ENCODE data around the gene ENTPD1.

ENTPD1 gene

DNA sequence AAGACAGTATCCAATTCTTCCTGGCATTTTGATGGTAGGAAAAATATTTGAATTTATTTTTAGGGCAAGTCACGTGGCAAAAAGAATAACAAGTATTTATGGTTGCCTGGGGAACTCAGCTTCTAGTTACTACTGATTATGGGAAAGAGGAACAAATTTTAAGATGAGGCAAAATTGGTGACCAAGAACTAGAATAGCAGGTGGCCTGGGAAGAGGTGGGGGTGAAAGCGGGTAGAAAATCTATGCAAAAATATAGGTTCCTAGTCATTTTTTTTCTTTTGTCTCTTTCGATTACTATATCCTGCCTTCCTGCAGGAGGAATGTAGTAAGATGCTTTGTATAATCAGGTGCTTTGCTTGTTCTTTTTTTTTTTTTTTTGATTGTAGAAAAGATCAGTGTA lies 27.8 kb downstream of the ENTPD1 start:
- TF ChIP-seq, protein P1, sequence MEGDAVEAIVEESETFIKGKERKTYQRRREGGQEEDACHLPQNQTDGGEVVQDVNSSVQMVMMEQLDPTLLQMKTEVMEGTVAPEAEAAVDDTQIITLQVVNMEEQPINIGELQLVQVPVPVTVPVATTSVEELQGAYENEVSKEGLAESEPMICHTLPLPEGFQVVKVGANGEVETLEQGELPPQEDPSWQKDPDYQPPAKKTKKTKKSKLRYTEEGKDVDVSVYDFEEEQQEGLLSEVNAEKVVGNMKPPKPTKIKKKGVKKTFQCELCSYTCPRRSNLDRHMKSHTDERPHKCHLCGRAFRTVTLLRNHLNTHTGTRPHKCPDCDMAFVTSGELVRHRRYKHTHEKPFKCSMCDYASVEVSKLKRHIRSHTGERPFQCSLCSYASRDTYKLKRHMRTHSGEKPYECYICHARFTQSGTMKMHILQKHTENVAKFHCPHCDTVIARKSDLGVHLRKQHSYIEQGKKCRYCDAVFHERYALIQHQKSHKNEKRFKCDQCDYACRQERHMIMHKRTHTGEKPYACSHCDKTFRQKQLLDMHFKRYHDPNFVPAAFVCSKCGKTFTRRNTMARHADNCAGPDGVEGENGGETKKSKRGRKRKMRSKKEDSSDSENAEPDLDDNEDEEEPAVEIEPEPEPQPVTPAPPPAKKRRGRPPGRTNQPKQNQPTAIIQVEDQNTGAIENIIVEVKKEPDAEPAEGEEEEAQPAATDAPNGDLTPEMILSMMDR (IDR thresholded peaks at IDR 0.05; ENCODE audit: borderline replicate concordance, control extremely low read depth, extremely low read depth, insufficient read depth, missing control alignments), result no peak
- DNase-seq (ENCODE audit: low spot score), result peak; percentile 25
- in situ Hi-C loops (cut with MboI; ENCODE audit: low sequenced_read_pairs, unreplicated experiment), result no loop called here

DNA sequence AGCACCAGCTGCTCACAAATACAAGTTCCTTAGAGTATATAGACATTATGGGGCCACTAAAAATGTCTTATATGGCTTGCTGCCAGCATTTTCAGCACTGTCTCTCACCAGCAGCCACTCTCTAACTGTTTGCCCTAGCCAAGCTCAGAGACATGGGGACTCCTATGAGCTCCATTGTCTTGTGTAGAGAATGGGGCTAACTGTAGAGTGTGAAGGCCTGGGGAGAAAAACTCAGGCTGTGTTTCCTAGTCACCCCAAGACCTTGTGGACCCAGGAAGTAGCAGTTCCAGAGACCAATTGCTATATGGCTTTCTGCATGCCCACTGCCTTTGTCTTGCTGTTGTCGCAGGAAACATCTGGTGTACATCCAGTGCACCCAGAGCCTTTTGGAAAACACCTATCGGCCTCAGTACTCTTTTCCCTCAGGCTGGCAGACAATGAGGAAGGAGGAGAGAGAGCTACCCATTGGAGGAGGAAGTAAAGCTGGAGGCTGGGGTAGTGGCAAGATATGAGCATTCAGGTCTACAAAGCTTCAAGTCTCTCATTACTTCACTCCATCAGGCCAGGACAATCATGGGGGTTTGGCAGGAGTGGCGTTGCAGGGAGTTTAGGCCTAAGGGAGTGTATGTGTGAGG lies 28.4 kb downstream of the ENTPD1 start:
- TF ChIP-seq, protein P1 (IDR thresholded peaks at IDR 0.05; ENCODE audit: borderline replicate concordance, control extremely low read depth, extremely low read depth, insufficient read depth, missing control alignments), result no peak
- DNase-seq (ENCODE audit: low spot score), result no peak
- in situ Hi-C loops (cut with MboI; ENCODE audit: low sequenced_read_pairs, unreplicated experiment), result no loop called here

DNA sequence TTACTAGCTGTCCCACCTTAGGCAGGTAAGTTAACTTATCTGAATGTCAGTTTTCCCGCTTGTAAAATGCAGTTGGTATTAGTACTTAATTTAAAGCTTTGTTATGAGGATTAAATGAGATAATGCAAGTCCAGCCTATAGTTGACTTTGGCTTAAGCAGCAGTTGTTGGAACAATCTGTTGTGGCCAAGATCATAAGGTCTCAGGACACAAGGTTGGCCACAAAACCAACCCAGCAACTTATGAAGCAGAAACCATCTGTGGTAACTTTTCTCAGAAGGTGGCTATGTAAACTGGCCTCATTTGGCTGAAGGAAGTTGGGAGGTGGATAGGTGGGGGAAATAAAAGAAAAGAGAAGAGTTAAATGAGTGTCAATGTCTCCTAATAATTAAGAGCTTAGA lies 29.4 kb downstream of the ENTPD1 start:
- DNase-seq (ENCODE audit: low spot score), result no peak
- in situ Hi-C loops (cut with MboI; ENCODE audit: low sequenced_read_pairs, unreplicated experiment), result no loop called here

DNA sequence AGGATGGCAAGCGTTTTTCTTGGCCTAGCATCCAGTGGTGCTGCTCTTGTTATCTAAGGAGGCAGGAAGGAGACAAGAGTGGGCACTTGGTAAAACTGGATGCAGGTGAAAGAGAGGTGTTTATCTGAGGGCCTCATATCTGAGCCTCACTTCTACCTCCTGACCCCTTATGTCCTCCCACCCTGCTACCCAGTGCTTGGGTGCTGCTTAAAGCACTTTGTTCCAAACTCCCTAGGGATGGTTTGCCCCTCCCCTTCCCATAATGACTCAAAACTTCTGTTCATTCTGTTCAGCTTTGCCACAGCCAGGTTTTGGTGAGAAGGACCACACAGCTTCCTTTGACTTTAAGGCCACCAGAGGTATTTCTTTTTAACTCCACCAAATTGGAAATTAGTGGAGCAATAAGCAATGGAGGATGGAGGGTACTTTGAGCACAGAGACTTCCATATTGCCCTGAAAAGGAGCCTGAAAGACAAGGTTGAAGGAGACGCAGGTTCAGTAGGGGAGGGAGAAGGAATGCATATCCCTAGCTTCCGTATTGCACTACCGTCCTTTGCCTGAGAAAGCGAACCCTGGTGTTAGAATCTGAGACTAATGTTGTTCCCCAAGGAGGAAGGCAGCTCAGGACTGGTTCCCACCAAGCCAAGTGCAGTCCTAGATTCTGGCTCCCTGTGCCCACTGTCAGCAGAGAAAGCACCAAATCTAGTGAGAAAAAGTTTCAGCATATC lies 30.1 kb downstream of the ENTPD1 start:
- in situ Hi-C loops (cut with MboI; ENCODE audit: low sequenced_read_pairs, unreplicated experiment), result no loop called here
- DNase-seq (ENCODE audit: low spot score), result no peak
- TF ChIP-seq, protein P1 (IDR thresholded peaks at IDR 0.05; ENCODE audit: borderline replicate concordance, control extremely low read depth, extremely low read depth, insufficient read depth, missing control alignments), result no peak

More for the DNA sequence above, 29.4 kb downstream of the ENTPD1 start:
- TF ChIP-seq, protein P1 (IDR thresholded peaks at IDR 0.05; ENCODE audit: borderline replicate concordance, control extremely low read depth, extremely low read depth, insufficient read depth, missing control alignments), result no peak

DNA sequence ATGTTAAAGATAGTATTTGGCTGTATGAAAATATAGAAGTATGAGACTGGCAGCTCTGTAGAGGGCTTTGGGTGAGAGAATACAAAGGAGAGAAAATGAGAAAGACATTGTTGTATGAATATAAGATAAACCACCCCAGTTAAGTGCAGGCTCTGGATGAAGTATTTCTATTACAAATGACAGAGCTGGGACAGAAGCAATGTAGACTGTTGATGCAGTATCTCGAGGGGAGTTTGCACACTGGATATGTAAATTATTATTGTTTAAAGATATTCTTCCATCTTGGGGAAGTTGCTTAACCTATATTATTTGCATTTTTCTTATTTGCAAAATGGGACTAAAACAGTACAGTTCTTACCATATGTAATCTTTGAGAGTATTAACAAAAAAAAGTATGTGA lies 31.5 kb downstream of the ENTPD1 start:
- TF ChIP-seq, protein P1 (IDR thresholded peaks at IDR 0.05; ENCODE audit: borderline replicate concordance, control extremely low read depth, extremely low read depth, insufficient read depth, missing control alignments), result no peak
- in situ Hi-C loops (cut with MboI; ENCODE audit: low sequenced_read_pairs, unreplicated experiment), result no loop called here
- no peak for DNase-seq (ENCODE audit: low spot score)

DNA sequence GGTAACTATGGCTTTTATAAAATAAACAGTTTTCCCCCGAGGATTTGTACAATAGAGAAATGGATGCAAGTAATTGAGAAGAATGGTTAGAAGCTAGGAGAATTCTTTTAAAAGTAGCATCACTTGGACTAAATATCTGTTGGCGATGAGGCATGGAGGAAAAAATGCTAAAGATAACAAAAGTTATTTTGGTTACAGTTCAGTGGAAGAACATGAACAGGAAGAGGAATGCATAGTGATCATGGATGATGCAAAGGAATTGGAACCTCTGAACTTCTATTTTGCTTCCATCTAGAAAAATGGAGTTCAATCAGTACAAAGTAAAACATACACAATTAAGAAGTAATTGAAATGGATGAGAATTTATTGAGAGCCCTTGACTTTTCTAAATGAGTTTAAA lies 32.9 kb downstream of the ENTPD1 start:
- TF ChIP-seq, protein P1 (IDR thresholded peaks at IDR 0.05; ENCODE audit: borderline replicate concordance, control extremely low read depth, extremely low read depth, insufficient read depth, missing control alignments), result no peak
- in situ Hi-C loops (cut with MboI; ENCODE audit: low sequenced_read_pairs, unreplicated experiment), result no loop called here
- DNase-seq (ENCODE audit: low spot score), result no peak
